ENCODE data around the gene TUNAR.

TUNAR gene

DNA sequence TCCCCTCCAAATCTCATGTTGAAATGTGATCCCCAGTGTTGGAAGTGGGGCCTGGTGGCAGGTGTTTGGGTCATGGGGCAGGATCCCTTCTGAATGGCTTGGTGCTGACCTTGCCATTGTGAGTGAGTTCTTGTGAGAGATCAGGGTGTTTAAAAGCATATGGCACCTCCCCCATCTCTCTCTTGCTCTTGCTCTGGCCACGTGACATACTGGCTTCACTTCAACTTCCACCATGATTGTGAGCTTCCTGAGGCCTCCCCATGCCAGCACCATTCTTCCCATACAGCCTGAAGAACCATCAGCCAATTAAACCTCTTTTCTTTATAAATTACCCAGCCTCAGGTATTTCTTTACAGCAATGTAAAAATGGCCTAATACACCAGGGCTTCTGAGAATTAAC lies 82.7 kb downstream of the TUNAR start:
- TF ChIP-seq FOXM1 (IDR thresholded peaks at IDR 0.05; ENCODE audit: borderline replicate concordance, low read depth) (no peak), EP300 (IDR thresholded peaks at IDR 0.05; ENCODE audit: borderline replicate concordance) (no peak), TEAD4 (IDR thresholded peaks at IDR 0.05) (no peak), YY1 (IDR thresholded peaks at IDR 0.05; ENCODE audit: low read depth) (no peak), CEBPB (IDR thresholded peaks at IDR 0.05) (no peak), TAF1 (IDR thresholded peaks at IDR 0.05; ENCODE audit: low read depth) (no peak), RAD21 (IDR thresholded peaks at IDR 0.05; ENCODE audit: low read depth) (no peak), ZBTB7A (IDR thresholded peaks at IDR 0.05; ENCODE audit: low read depth) (no peak), NFIC (IDR thresholded peaks at IDR 0.05) (no peak), CREB1 (IDR thresholded peaks at IDR 0.05; ENCODE audit: low read depth) (no peak), TCF12 (IDR thresholded peaks at IDR 0.05; ENCODE audit: low read depth) (no peak), EGR1 (IDR thresholded peaks at IDR 0.05) (no peak)
- TF ChIP-seq, protein P1, sequence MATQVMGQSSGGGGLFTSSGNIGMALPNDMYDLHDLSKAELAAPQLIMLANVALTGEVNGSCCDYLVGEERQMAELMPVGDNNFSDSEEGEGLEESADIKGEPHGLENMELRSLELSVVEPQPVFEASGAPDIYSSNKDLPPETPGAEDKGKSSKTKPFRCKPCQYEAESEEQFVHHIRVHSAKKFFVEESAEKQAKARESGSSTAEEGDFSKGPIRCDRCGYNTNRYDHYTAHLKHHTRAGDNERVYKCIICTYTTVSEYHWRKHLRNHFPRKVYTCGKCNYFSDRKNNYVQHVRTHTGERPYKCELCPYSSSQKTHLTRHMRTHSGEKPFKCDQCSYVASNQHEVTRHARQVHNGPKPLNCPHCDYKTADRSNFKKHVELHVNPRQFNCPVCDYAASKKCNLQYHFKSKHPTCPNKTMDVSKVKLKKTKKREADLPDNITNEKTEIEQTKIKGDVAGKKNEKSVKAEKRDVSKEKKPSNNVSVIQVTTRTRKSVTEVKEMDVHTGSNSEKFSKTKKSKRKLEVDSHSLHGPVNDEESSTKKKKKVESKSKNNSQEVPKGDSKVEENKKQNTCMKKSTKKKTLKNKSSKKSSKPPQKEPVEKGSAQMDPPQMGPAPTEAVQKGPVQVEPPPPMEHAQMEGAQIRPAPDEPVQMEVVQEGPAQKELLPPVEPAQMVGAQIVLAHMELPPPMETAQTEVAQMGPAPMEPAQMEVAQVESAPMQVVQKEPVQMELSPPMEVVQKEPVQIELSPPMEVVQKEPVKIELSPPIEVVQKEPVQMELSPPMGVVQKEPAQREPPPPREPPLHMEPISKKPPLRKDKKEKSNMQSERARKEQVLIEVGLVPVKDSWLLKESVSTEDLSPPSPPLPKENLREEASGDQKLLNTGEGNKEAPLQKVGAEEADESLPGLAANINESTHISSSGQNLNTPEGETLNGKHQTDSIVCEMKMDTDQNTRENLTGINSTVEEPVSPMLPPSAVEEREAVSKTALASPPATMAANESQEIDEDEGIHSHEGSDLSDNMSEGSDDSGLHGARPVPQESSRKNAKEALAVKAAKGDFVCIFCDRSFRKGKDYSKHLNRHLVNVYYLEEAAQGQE (IDR thresholded peaks at IDR 0.05; ENCODE audit: low read depth), result no peak
- TF ChIP-seq, protein P2, sequence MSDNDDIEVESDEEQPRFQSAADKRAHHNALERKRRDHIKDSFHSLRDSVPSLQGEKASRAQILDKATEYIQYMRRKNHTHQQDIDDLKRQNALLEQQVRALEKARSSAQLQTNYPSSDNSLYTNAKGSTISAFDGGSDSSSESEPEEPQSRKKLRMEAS (IDR thresholded peaks at IDR 0.05), result no peak
- TF ChIP-seq, protein P3, sequence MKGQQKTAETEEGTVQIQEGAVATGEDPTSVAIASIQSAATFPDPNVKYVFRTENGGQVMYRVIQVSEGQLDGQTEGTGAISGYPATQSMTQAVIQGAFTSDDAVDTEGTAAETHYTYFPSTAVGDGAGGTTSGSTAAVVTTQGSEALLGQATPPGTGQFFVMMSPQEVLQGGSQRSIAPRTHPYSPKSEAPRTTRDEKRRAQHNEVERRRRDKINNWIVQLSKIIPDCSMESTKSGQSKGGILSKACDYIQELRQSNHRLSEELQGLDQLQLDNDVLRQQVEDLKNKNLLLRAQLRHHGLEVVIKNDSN (IDR thresholded peaks at IDR 0.05), result no peak

DNA sequence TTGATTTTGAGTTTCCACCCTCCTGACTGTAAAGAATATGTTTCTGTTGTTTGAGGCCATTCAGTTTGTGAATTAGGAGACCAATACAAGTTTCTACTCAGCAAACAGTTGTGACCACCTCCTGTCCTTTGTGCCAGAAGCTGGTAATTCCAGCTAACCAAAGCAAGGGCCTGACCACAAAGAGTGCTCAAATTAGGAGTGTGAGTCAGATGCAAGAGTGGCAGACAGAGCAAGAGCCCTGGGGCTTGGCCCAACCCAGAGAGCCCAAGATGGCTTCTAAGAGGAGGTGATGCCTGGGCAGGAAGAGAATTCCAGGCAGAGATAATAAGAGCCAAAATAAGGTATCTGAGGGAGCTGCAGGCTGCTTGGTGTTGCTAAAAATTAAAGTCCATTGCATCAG lies 84.8 kb downstream of the TUNAR start:
- TF ChIP-seq CREB1 (IDR thresholded peaks at IDR 0.05; ENCODE audit: low read depth), result no peak
- TF ChIP-seq ZBTB7A (IDR thresholded peaks at IDR 0.05; ENCODE audit: low read depth), result no peak
- no peak for TF ChIP-seq TAF1 (IDR thresholded peaks at IDR 0.05; ENCODE audit: low read depth)
- TF ChIP-seq, protein P3 (IDR thresholded peaks at IDR 0.05), result no peak
- TF ChIP-seq, protein P1 (IDR thresholded peaks at IDR 0.05; ENCODE audit: low read depth), result no peak
- TF ChIP-seq FOXM1 (IDR thresholded peaks at IDR 0.05; ENCODE audit: borderline replicate concordance, low read depth), result no peak
- no peak for TF ChIP-seq TEAD4 (IDR thresholded peaks at IDR 0.05)
- TF ChIP-seq RAD21 (IDR thresholded peaks at IDR 0.05; ENCODE audit: low read depth), result no peak
- TF ChIP-seq EP300 (IDR thresholded peaks at IDR 0.05; ENCODE audit: borderline replicate concordance), result no peak
- no peak for TF ChIP-seq EGR1 (IDR thresholded peaks at IDR 0.05)
- TF ChIP-seq NFIC (IDR thresholded peaks at IDR 0.05), result no peak
- no peak for TF ChIP-seq CEBPB (IDR thresholded peaks at IDR 0.05)

DNA sequence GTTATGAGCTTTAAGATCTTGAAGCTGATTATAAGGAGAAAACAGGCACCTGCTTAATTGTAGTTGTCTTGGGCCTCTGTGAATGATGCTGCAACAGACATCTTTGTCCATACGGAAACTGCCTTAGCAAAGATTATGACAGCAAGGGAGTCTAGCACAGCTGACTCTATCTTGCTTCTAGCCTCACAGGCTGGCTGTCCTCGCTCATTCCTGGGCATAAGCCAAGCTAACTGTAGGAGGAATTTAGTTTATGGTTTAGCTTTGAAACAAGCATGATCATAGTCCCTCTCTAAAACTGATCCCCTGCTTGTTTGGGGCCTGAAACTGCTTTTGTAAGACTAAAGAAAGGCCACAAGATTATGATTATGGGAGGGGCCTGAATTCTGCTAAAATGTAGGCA lies 88.3 kb downstream of the TUNAR start:
- TF ChIP-seq FOXM1 (IDR thresholded peaks at IDR 0.05; ENCODE audit: borderline replicate concordance, low read depth) (no peak), YY1 (IDR thresholded peaks at IDR 0.05; ENCODE audit: low read depth) (no peak), CREB1 (IDR thresholded peaks at IDR 0.05; ENCODE audit: low read depth) (no peak), EGR1 (IDR thresholded peaks at IDR 0.05) (no peak), ZBTB7A (IDR thresholded peaks at IDR 0.05; ENCODE audit: low read depth) (no peak), CEBPB (IDR thresholded peaks at IDR 0.05) (no peak), NFIC (IDR thresholded peaks at IDR 0.05) (no peak), TEAD4 (IDR thresholded peaks at IDR 0.05) (no peak), TCF12 (IDR thresholded peaks at IDR 0.05; ENCODE audit: low read depth) (no peak), RAD21 (IDR thresholded peaks at IDR 0.05; ENCODE audit: low read depth) (no peak), EP300 (IDR thresholded peaks at IDR 0.05; ENCODE audit: borderline replicate concordance) (no peak), TAF1 (IDR thresholded peaks at IDR 0.05; ENCODE audit: low read depth) (no peak)
- TF ChIP-seq, protein P3 (IDR thresholded peaks at IDR 0.05), result no peak
- TF ChIP-seq, protein P1 (IDR thresholded peaks at IDR 0.05; ENCODE audit: low read depth), result no peak
- TF ChIP-seq, protein P2 (IDR thresholded peaks at IDR 0.05), result no peak

Measured in Ishikawa (cell line).